ENCODE data around the gene HOXA3. TPM values are rescaled to one million over a fixed set of nuclear protein-coding genes. Genes with fewer than 3 reads are reported as not detected.

The HOXA3 gene
- total RNA-seq, 1 donor from 2014 or later = 4.9 TPM

DNA sequence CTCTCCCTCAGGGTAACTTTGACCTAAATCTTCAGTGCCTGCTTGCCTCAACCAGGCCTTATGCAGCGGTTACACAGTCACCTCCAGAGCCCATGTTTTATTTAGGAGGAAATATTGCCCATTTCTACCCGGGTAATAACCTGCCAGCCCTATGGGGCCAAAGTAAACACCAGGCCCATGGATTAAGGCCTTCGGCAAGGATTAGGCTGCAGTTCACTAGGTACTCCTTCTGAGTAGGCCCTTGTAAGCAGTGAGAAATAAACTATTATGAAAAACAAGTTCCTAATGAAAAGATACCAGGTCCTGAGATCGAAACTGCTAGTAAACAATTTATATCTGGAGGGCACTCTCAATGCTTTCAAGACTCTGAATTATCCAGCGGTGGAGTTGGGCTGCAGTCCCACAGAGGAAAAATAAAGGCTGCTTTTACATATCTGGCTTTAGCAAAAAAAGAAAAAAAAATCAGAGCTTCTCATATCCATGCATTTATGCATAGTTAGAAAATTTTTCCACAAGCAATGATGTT is 25.5 kb upstream of the HOXA3 start:
- no peak for DNase-seq

DNA sequence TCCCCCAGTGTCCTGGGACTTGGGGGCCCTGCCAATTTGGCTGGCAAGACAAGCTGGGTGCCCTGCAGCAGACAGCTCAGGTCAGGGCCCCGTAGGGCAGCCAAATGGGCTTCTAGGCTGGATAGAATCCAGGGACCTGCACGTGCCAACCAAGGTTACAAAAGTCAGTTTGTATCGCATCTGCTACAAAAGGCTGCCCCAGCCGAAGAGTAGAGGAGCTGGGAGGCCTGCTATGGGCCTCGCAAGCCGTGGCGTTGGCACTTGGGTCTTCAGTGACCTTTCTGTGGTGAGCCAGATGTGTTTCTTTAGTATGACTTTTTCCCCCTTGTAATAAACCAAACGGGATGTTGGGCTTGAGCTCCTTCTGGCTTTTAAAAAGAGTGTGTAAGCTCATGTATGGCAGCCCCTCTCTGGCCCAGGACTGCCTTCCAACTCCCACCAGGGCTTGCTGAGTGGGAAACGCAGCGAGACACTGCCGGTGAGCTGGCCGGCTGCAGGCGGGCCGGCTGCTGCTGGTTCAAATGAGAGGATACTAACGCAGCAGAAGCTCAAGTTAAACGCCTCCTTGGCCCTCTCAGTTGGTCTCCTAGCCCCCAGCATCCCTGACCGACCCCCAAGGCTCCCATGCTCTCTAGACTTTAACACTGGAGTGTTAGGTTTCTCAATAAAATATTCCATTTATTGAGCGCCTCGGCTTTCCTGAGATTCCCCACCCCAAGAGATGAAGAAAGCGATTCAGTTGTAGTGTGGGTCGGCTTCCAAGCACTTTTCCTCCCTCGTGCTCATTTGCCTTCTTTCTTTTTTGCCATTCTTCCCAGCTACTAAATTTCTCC is 24.8 kb upstream of the HOXA3 start:
- no peak for DNase-seq

- DNase-seq = no peak
Observed at GRCh38 chr7:27176524-27176845, 24.1 kb upstream of the HOXA3 start.

DNA sequence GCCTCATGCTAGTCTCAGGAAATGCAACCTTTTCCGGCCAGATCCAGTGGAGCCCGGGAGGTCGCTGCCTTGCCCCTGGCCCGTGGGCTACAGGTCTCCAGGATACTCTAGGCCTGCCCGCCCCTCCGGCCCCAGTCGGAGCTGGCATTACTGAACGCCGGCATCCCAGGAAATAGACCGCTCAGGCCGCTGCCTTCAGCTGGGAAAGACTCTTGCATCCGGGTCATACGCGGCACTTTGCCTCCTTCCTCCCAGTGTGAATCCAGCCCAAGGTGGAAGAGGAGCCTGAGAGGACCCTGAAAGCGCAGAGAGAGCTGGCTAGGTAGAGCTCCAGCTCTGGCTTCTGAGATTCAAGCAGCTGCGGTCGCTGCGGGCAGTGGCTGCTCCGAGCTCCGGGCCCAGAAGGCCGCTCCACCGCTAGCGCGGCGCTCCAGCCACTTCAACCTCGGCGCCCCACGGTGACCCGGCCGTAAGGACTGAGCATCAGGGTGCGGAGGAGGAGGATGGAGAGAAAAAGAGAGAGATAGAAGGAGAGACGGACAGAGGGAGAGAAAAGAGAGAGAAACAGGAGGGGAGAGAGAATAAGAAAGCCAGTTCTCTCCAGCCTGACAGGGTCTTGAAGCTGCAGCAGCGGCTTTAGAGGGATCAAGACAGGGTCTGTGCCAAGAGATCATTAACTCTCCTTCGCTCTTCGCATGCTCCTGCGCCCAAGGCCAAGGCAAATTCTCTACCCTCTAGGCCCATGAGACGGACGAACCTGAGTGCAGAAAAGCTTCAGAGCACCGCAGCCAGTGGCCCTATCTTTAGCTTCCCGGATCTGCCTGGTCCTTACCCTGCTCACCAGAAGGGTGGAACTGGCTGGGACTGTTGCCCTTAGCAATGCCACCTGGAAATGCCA is 23.5 kb upstream of the HOXA3 start:
- DNase-seq = no peak

DNA sequence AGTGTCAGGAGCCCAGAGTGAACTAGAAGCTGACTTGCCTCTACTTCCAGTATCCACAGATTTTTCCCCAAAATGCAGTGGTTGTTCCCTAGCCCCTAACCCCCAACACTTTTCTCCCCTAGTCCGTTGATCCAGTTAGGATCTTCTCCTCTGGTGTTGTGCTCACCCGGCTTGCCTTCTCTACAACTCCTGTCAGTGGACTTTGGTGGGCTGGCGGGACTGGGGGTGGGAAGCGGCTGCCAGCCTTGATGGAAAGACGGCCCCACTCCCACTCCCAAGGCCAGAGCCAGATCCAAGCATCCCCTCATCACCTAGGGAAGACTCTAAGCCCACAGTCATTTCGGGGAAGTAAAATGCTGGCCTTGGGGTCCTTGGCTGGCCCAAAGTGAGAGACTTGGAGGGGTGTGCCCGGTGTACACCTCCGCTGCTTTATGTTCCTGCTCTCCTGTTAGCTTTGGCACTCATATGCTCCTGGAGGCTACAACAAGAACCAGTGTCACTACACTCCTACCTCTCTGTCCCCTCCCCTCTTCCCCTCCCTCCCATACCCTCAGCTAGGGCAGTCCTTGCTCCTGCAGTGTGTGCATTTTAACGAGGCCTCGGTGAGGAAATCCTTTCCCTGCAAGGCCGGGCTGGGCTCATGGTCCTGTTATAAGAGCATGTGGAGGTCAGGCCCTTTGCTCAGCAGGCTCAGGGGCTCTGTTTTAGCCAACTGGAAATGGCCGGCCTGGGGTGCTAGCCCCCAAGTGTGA is 22.7 kb upstream of the HOXA3 start:
- DNase-seq = no peak

DNA sequence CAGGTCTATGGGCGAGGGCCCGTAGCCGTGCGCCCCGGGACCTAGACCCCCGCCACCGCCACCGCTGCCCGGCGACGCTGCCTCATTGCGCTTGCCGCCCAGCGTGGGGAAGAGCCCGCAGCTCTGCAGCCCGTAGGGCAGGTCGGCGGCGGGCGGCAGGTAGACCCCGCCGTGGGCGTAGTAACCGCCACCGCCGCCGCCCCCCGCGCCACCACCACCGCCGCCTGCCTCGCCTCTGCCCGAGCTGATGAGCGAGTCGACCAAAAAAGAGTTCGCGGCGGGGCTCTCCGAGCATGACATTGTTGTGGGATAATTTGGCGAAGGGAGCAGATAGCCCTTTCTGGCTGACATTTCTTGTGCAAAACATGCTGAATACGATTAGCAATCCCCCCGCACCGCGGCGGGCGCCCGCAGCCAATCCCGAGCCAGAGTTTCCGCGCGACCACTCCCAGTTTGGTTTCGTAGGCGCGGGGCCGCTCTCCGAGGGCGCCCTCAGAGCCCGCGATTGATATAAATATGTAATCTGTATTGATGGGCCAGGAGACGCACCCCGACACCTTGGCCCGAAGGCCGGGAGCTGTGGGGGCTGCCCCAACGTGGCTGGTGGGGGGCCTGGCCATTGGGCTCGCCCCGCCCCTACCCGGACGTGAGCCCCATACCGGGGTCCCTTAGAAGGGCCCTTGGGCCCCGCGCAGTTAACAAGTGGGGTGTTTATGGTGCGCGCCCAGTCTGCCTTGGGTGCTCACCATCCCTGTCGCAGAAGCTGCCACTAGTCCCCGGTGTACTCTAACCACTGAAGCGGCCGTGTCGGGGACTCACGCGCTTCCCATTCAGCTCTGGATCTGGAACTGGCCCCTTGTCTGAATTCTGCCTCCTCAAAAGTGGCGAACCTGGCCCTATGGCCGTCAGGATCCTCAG is 21.8 kb upstream of the HOXA3 start, which contains the start of gene HOXA10:
TSS of gene HOXA10 (minus strand) at position 365 of the 918 bp plus-strand sequence. CDS start at position 351, 14 bp downstream.
- peak; percentile 85 for DNase-seq

- no peak for DNase-seq
Observed at GRCh38 chr7:27173511-27173955, 21.1 kb upstream of the HOXA3 start.

- peak; percentile 60 for DNase-seq
Observed at GRCh38 chr7:27172823-27173510, 20.6 kb upstream of the HOXA3 start.

- DNase-seq = no peak
Observed at GRCh38 chr7:27172315-27172774, 20.0 kb upstream of the HOXA3 start.

DNA sequence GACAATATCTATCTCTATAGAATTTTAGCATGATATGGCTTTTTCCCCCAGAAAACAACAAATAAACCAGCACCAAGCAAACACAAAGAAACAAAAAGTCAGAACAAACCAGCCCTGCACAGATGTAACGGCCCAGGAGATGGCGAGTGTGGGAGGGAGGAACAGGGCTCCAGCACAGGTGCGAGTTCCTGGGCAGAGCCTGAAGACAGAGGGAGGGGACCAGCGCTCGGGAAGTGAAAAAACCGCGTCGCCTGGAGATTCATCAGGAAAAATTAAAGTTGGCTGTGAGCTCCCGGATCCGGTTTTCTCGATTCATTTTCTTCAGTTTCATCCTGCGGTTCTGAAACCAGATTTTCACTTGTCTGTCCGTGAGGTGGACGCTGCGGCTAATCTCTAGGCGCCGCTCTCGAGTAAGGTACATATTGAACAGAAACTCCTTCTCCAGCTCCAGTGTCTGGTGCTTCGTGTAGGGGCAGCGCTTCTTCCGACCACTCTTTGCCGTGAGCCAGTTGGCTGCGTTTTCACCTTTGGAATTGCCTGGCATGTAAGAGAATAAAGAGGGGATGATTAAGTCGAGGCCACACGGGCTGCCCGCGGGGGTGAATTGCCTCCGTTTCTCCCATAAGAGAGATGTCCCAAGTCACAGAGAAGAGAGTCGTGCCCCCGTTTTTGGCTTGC is 19.4 kb upstream of the HOXA3 start:
- DNase-seq = no peak

GRCh38 chr7:27171325-27171636 is 18.9 kb upstream of the HOXA3 start:
- DNase-seq = no peak

DNA sequence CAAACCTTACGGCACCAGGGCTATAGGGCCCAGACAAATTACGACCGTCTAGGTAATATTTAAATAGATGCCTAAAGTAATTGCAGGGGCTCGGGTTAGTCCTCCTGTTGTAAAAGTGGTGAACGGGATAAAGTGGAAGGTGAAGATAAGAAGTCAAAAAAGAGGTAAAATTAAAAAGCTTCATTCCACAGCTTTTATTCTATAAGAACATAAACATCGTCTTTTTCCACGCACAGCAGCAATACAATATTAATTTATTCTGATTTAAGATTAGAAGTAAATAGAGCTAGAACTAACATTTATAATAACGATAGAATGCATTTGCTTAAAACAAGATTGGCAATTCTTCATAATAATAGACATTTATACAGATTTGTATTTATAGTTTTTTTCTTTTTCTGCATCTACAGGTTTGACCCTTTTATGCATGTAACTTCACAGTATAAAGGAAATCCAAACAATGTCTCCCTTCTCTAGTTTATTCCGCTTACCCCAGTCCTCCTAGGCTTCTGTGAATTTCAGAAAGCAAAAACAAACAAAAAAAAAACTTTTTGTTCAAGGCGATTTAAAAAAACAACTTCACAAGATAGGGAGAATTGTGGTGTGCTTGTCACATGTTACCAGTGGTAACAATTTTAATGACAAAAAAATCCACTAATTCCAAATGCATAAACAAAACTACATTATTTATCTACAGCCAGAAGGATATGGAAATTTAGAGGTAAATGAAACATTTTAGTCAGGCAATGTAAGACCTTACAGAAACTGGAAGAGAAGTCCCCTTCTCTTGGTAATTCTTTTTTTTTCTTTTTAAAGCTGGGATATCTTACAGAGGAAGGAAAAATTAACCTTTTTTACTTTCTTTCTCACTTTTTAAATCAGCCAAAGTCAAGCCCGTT is 18.3 kb upstream of the HOXA3 start:
- no peak for DNase-seq

GRCh38 chr7:27169658-27170425 is 17.5 kb upstream of the HOXA3 start:
- no peak for DNase-seq

GRCh38 chr7:27168265-27168947 is 16.0 kb upstream of the HOXA3 start:
- peak; percentile 59 for DNase-seq

DNA sequence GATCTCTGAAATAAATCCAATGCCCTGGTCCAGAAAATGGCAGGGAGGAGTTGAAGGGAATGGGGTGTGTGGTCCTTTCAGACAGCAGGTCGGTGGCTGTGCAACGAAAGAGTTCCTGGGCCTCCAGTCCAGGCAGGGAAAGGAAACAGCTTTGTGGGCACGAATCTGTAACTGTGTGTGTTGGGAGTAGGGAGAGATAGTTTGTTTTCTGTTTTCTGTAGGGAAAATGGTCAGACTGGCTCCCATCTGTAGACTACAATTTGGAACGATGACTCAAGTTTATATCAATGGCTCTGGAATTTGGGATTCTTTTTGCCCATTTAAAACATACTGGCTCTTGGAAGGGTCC is 15.5 kb upstream of the HOXA3 start:
- DNase-seq = no peak

GRCh38 chr7:27166531-27167505 is 14.4 kb upstream of the HOXA3 start:
- DNase-seq = no peak

All from skin of body (tissue), 2 donors.